Naive B cell (primary cell): Measurements from ENCODE around the gene DPP6. TPM values are rescaled to one million over a fixed set of nuclear protein-coding genes. Genes with fewer than 3 reads are reported as not detected.
A peak's percentile ranks its signal among the peaks of the same experiment; 100 is the strongest.

Source experiments
- ATAC-seq, 2 donors: fragments of 150-1000 bp; cut with Tn5 transposase; 2 replicates each; pipeline ENCODE4 v1.10.0; 2021; ENCODE audit warnings: low read depth in 2 of 2, mild to moderate bottlenecking in 2 of 2, moderate library complexity in 2 of 2
- DNase-seq: peaks from one replicate; pipeline ENCODE4 v3.0.0; 2022
- H3K27ac Mint-ChIP-seq, 6 donors: one replicate each; pipeline ENCODE4 v1.8.0; 2020 to 2022; ENCODE audit warnings: mild to moderate bottlenecking in 6 of 6, mixed read lengths in 6 of 6, moderate library complexity in 5 of 6, inconsistent platforms in 2 of 6
- H3K27me3 Mint-ChIP-seq, 3 donors: one replicate each; pipeline ENCODE4 v1.8.0; 2021 to 2022; ENCODE audit warnings: mixed read lengths in 3 of 3, mild to moderate bottlenecking in 1 of 3
- H3K36me3 Mint-ChIP-seq, 2 donors: one replicate each; pipeline ENCODE4 v1.8.0; 2020 to 2022; ENCODE audit warnings: mixed read lengths in 2 of 2, inconsistent platforms in 1 of 2, mild to moderate bottlenecking in 1 of 2
- H3K4me1 Mint-ChIP-seq, 3 donors: one replicate each; pipeline ENCODE4 v1.8.0; 2020 to 2022; ENCODE audit warnings: mixed read lengths in 3 of 3, inconsistent platforms in 1 of 3, mild to moderate bottlenecking in 1 of 3, moderate library complexity in 1 of 3
- H3K4me3 Mint-ChIP-seq, 8 donors: one replicate each; pipeline ENCODE4 v1.8.0; 2020 to 2022; ENCODE audit warnings: mild to moderate bottlenecking in 8 of 8, mixed read lengths in 8 of 8, moderate library complexity in 8 of 8, inconsistent platforms in 2 of 8
- H3K9me3 Mint-ChIP-seq, 7 donors: one replicate each; pipeline ENCODE4 v1.8.0; 2020 to 2022; ENCODE audit warnings: mixed read lengths in 7 of 7, mild to moderate bottlenecking in 5 of 7, inconsistent platforms in 2 of 7, moderate library complexity in 1 of 7
- polyA plus RNA-seq, 6 donors: library from polyadenylated mRNA; unstranded; fragments of 300-500 nt; fragmentation: Illumina TruSeq; gene quantifications; one replicate each; pipeline ENCODE4 v1.2.3, GENCODE V29; 2021; ENCODE audit warnings: low read depth in 6 of 6

Gene DPP6
- polyA plus RNA-seq, 6 donors from 2014 or later = not detected

GRCh38 chr7:154858836-154859537 lies 806.8 kb downstream of the DPP6 start:
- DNase-seq = no peak
- no peak overlapping the region for H3K4me3 Mint-ChIP-seq
- peaks cover 0 to 2% (median 0%) of the 10 kb centered on the region in 7 donors for H3K9me3 Mint-ChIP-seq
- H3K4me1 Mint-ChIP-seq = no peaks in the 10 kb centered on the region
- peaks cover 0 to 11% (median 0%) of the 10 kb centered on the region in 3 donors for H3K27me3 Mint-ChIP-seq
- no peak overlapping the region for H3K27ac Mint-ChIP-seq
- no peak for ATAC-seq
- H3K36me3 Mint-ChIP-seq = no peaks in the 10 kb centered on the region

GRCh38 chr7:154859747-154860620 lies 807.8 kb downstream of the DPP6 start:
- Mint-ChIP-seq H3K4me3 (no peak overlapping the region), H3K4me1 (no peaks in the 10 kb centered on the region), H3K27me3 (peaks cover 0 to 12% (median 0%) of the 10 kb centered on the region in 3 donors), H3K27ac (no peak overlapping the region), H3K9me3 (peaks cover 0 to 2% (median 0%) of the 10 kb centered on the region in 7 donors), H3K36me3 (no peaks in the 10 kb centered on the region)
- DNase-seq (no peak), ATAC-seq (no peak)

GRCh38 chr7:154860621-154861375 lies 808.6 kb downstream of the DPP6 start:
- H3K4me3 Mint-ChIP-seq = no peak overlapping the region
- no peak overlapping the region for H3K27ac Mint-ChIP-seq
- peaks cover 0 to 2% (median 0%) of the 10 kb centered on the region in 7 donors for H3K9me3 Mint-ChIP-seq
- H3K4me1 Mint-ChIP-seq = no peaks in the 10 kb centered on the region
- DNase-seq (no peak), ATAC-seq (no peak)
- no peaks in the 10 kb centered on the region for H3K36me3 Mint-ChIP-seq
- H3K27me3 Mint-ChIP-seq = peaks cover 0 to 12% (median 0%) of the 10 kb centered on the region in 3 donors

- no peak for DNase-seq
- Mint-ChIP-seq H3K36me3 (no peaks in the 10 kb centered on the region), H3K4me1 (no peaks in the 10 kb centered on the region), H3K27ac (no peak overlapping the region), H3K9me3 (peaks cover 0 to 8% (median 0%) of the 10 kb centered on the region in 7 donors), H3K27me3 (peaks cover 0 to 20% (median 0%) of the 10 kb centered on the region in 3 donors), H3K4me3 (no peak overlapping the region)
- ATAC-seq = no peak
These were observed 809.4 kb downstream of the DPP6 start for GRCh38 chr7:154861589-154861988.

GRCh38 chr7:154862153-154862791 lies 810.1 kb downstream of the DPP6 start:
- DNase-seq (no peak), ATAC-seq (no peak)
- H3K27ac Mint-ChIP-seq = no peak overlapping the region
- H3K4me1 Mint-ChIP-seq = no peaks in the 10 kb centered on the region
- peaks cover 0 to 27% (median 6%) of the 10 kb centered on the region in 3 donors for H3K27me3 Mint-ChIP-seq
- H3K4me3 Mint-ChIP-seq = no peak overlapping the region
- peaks cover 0 to 9% (median 0%) of the 10 kb centered on the region in 7 donors for H3K9me3 Mint-ChIP-seq
- peaks cover 0 to 6% of the 10 kb centered on the region in 2 donors for H3K36me3 Mint-ChIP-seq

GRCh38 chr7:154863766-154864522 lies 811.7 kb downstream of the DPP6 start:
- DNase-seq = no peak
- H3K27ac Mint-ChIP-seq = no peak overlapping the region
- peaks cover 7 to 35% (median 22%) of the 10 kb centered on the region in 3 donors for H3K27me3 Mint-ChIP-seq
- H3K9me3 Mint-ChIP-seq = peaks cover 0 to 9% (median 0%) of the 10 kb centered on the region in 7 donors
- peaks cover 0 to 7% of the 10 kb centered on the region in 2 donors for H3K36me3 Mint-ChIP-seq
- H3K4me3 Mint-ChIP-seq = peak overlapping the region in 1 of 8 donors; percentile 60
- ATAC-seq = no peak
- peaks cover 0 to 3% (median 0%) of the 10 kb centered on the region in 3 donors for H3K4me1 Mint-ChIP-seq

- no peak overlapping the region for H3K4me3 Mint-ChIP-seq
- H3K4me1 Mint-ChIP-seq = peaks cover 0 to 4% (median 0%) of the 10 kb centered on the region in 3 donors
- H3K9me3 Mint-ChIP-seq = peaks cover 0 to 9% (median 0%) of the 10 kb centered on the region in 7 donors
- ATAC-seq (no peak), DNase-seq (no peak)
- peaks cover 0 to 7% of the 10 kb centered on the region in 2 donors for H3K36me3 Mint-ChIP-seq
- H3K27ac Mint-ChIP-seq = no peak overlapping the region
- peaks cover 10 to 40% (median 28%) of the 10 kb centered on the region in 3 donors for H3K27me3 Mint-ChIP-seq
These were observed 812.3 kb downstream of the DPP6 start for GRCh38 chr7:154864523-154864891.

- H3K27ac Mint-ChIP-seq = no peak overlapping the region
- H3K9me3 Mint-ChIP-seq = peaks cover 0 to 7% (median 0%) of the 10 kb centered on the region in 7 donors
- DNase-seq (no peak), ATAC-seq (no peak)
- peaks cover 10 to 45% (median 29%) of the 10 kb centered on the region in 3 donors for H3K27me3 Mint-ChIP-seq
- peaks cover 0 to 4% (median 0%) of the 10 kb centered on the region in 3 donors for H3K4me1 Mint-ChIP-seq
- no peak overlapping the region for H3K4me3 Mint-ChIP-seq
- peaks cover 0 to 7% of the 10 kb centered on the region in 2 donors for H3K36me3 Mint-ChIP-seq
These were observed 813.9 kb downstream of the DPP6 start for GRCh38 chr7:154865984-154866685.

GRCh38 chr7:154867068-154867467 lies 814.9 kb downstream of the DPP6 start:
- peaks cover 0 to 4% (median 0%) of the 10 kb centered on the region in 3 donors for H3K4me1 Mint-ChIP-seq
- DNase-seq = no peak
- peaks cover 10 to 48% (median 32%) of the 10 kb centered on the region in 3 donors for H3K27me3 Mint-ChIP-seq
- H3K9me3 Mint-ChIP-seq = peaks cover 0 to 7% (median 0%) of the 10 kb centered on the region in 7 donors
- H3K36me3 Mint-ChIP-seq = peaks cover 0 to 7% of the 10 kb centered on the region in 2 donors
- H3K4me3 Mint-ChIP-seq = no peak overlapping the region
- ATAC-seq = no peak
- H3K27ac Mint-ChIP-seq = no peak overlapping the region

GRCh38 chr7:154868921-154869320 lies 816.7 kb downstream of the DPP6 start:
- peaks cover 0 to 4% (median 0%) of the 10 kb centered on the region in 3 donors for H3K4me1 Mint-ChIP-seq
- peaks cover 0 to 7% of the 10 kb centered on the region in 2 donors for H3K36me3 Mint-ChIP-seq
- H3K27ac Mint-ChIP-seq = no peak overlapping the region
- peaks cover 0 to 7% (median 3%) of the 10 kb centered on the region in 7 donors for H3K9me3 Mint-ChIP-seq
- peaks cover 10 to 46% (median 40%) of the 10 kb centered on the region in 3 donors for H3K27me3 Mint-ChIP-seq
- ATAC-seq = no peak
- no peak for DNase-seq
- H3K4me3 Mint-ChIP-seq = no peak overlapping the region

- H3K4me1 Mint-ChIP-seq = peaks cover 0 to 4% (median 0%) of the 10 kb centered on the region in 3 donors
- H3K4me3 Mint-ChIP-seq = no peak overlapping the region
- H3K27ac Mint-ChIP-seq = no peak overlapping the region
- DNase-seq = no peak
- H3K36me3 Mint-ChIP-seq = peaks cover 0 to 7% of the 10 kb centered on the region in 2 donors
- H3K9me3 Mint-ChIP-seq = peaks cover 0 to 7% (median 3%) of the 10 kb centered on the region in 7 donors
- H3K27me3 Mint-ChIP-seq = peaks cover 10 to 44% (median 40%) of the 10 kb centered on the region in 3 donors
- ATAC-seq = no peak
These were observed 817.2 kb downstream of the DPP6 start for GRCh38 chr7:154869436-154869835.
